Osteoblast (primary cell): Measurements from ENCODE around the gene MDH1. TPM values are rescaled to one million over a fixed set of nuclear protein-coding genes. Genes with fewer than 3 reads are reported as not detected.
A peak's percentile ranks its signal among the peaks of the same experiment; 100 is the strongest.

ENCODE experiments used
- DNase-seq: peaks from one replicate; pipeline ENCODE4 v3.0.0; 2011; ENCODE audit warnings: low spot score, mixed read lengths; ENCODE audit not compliant: insufficient read length; ENCODE audit errors: missing footprints
- H2AFZ ChIP-seq: 2 replicates; pipeline ENCODE4 v1.6.0; 2011; ENCODE audit warnings: mild to moderate bottlenecking, low read length
- H3K27ac ChIP-seq: 2 replicates; pipeline ENCODE4 v1.5.1; 2011; ENCODE audit warnings: mild to moderate bottlenecking, low read depth, low read length, moderate library complexity
- H3K27me3 ChIP-seq: 2 replicates; pipeline ENCODE4 v1.6.0; 2012; ENCODE audit warnings: mild to moderate bottlenecking, control low read depth, inconsistent platforms, low read length, moderate library complexity; ENCODE audit not compliant: insufficient read depth
- H3K36me3 ChIP-seq: 2 replicates; pipeline ENCODE4 v1.5.1; 2011; ENCODE audit warnings: mild to moderate bottlenecking, low read length, control low read depth, moderate library complexity; ENCODE audit not compliant: insufficient read depth
- H3K4me1 ChIP-seq: 2 replicates; pipeline ENCODE4 v1.5.1; 2011; ENCODE audit warnings: mild to moderate bottlenecking, low read length, control low read depth, moderate library complexity; ENCODE audit not compliant: insufficient read depth
- H3K4me2 ChIP-seq: 2 replicates; pipeline ENCODE4 v1.6.0; 2011; ENCODE audit warnings: mild to moderate bottlenecking, low read length; ENCODE audit not compliant: insufficient read depth
- H3K4me3 ChIP-seq: fragments of 200-600 bp; sonication (generic); 3 replicates; pipeline ENCODE4 v1.5.1; 2012; ENCODE audit warnings: mild to moderate bottlenecking, low read length, inconsistent platforms; ENCODE audit not compliant: insufficient read depth
- H3K79me2 ChIP-seq: 2 replicates; pipeline ENCODE4 v1.6.0; 2012; ENCODE audit warnings: mild to moderate bottlenecking, low read length, control low read depth, inconsistent platforms; ENCODE audit not compliant: insufficient read depth
- H3K9me3 ChIP-seq: 2 replicates; pipeline ENCODE4 v1.5.1; 2011; ENCODE audit warnings: low read depth, low read length, control low read depth
- H4K20me1 ChIP-seq: 2 replicates; pipeline ENCODE4 v1.6.0; 2012; ENCODE audit warnings: mild to moderate bottlenecking, low read length, control low read depth; ENCODE audit not compliant: insufficient read depth
- total RNA-seq: library from RNA; depleted of rRNA; stranded (reverse); fragments of >200 nt; gene quantifications from 2 replicates; pipeline ENCODE4 v1.2.3, GENCODE V29; 2012
- TF ChIP-seq, protein P1 (sequence below): IDR thresholded peaks from 2 replicates; pipeline ENCODE4 v1.5.1; 2011; ENCODE audit warnings: mild to moderate bottlenecking, low read depth, low read length, moderate library complexity; ENCODE audit errors: extremely low read depth

The MDH1 gene
- total RNA-seq, 1 donor, result 122 TPM

DNA sequence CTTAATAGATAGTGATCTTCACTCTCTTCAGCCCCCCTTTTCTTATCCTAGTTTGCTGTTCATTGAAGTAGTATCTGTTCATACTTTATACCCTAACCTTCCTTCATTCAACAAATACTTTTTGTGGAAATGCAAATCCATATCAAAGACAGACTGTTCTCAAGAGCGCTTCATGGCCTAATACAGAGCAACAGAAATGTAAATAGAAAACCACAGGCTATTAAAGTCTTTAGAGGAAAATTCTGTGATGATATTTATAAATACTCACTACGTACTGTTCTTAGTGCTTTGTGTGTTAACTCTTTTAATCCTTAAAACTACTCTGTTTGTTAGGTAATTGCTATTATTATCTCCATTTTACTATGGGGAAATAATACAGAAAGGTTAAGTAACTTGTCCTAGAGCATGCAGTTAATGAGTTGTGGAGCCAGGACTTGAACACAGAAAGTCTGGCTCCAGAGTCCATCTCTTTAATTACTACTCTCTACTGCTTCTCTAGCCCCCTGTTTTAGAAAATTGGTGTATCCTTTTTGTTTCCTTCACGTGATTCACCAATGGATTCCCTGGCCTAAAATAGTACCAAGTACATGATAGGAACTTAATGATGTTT is 2.9 kb downstream of the MDH1 start:
- H4K20me1 ChIP-seq, result peaks cover 5% of the 10 kb centered on the region
- H3K27me3 ChIP-seq, result no peaks in the 10 kb centered on the region
- no peak overlapping the region for H2AFZ ChIP-seq
- peaks cover 33% of the 10 kb centered on the region for H3K36me3 ChIP-seq
- H3K27ac ChIP-seq, result no peak overlapping the region
- TF ChIP-seq, protein P1, sequence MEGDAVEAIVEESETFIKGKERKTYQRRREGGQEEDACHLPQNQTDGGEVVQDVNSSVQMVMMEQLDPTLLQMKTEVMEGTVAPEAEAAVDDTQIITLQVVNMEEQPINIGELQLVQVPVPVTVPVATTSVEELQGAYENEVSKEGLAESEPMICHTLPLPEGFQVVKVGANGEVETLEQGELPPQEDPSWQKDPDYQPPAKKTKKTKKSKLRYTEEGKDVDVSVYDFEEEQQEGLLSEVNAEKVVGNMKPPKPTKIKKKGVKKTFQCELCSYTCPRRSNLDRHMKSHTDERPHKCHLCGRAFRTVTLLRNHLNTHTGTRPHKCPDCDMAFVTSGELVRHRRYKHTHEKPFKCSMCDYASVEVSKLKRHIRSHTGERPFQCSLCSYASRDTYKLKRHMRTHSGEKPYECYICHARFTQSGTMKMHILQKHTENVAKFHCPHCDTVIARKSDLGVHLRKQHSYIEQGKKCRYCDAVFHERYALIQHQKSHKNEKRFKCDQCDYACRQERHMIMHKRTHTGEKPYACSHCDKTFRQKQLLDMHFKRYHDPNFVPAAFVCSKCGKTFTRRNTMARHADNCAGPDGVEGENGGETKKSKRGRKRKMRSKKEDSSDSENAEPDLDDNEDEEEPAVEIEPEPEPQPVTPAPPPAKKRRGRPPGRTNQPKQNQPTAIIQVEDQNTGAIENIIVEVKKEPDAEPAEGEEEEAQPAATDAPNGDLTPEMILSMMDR, result no peak
- H3K9me3 ChIP-seq, result no peaks in the 10 kb centered on the region
- no peak overlapping the region for H3K4me3 ChIP-seq
- no peak for DNase-seq
- H3K79me2 ChIP-seq, result peaks cover 89% of the 10 kb centered on the region
- H3K4me2 ChIP-seq, result no peak overlapping the region
- peaks cover 20% of the 10 kb centered on the region for H3K4me1 ChIP-seq

DNA sequence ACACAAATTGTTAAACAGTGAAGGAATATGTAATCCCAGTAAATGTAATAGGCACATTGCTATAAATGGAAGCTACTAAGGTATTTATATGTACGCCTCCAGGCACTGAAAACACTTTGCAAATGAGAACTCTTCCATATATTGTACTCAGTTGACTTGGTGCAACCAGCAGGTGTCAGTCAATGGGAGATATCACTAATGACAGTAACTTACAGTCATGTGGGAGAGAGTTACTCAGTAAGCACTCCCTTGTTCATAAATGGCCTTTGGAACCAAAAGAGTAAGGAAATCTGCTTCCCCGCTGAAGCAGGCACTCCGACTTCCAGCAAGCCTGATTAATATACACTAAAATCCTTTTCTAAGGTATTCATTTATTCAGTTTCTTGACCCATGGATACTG is 5.9 kb downstream of the MDH1 start:
- peaks cover 43% of the 10 kb centered on the region for H3K36me3 ChIP-seq
- peaks cover 12% of the 10 kb centered on the region for H3K4me1 ChIP-seq
- TF ChIP-seq, protein P1, result peak; percentile 10
- peaks cover 5% of the 10 kb centered on the region for H4K20me1 ChIP-seq
- H3K4me2 ChIP-seq, result no peak overlapping the region
- no peak overlapping the region for H2AFZ ChIP-seq
- no peak overlapping the region for H3K27ac ChIP-seq
- no peaks in the 10 kb centered on the region for H3K9me3 ChIP-seq
- H3K4me3 ChIP-seq, result no peak overlapping the region
- peaks cover 69% of the 10 kb centered on the region for H3K79me2 ChIP-seq
- DNase-seq, result no peak
- no peaks in the 10 kb centered on the region for H3K27me3 ChIP-seq

DNA sequence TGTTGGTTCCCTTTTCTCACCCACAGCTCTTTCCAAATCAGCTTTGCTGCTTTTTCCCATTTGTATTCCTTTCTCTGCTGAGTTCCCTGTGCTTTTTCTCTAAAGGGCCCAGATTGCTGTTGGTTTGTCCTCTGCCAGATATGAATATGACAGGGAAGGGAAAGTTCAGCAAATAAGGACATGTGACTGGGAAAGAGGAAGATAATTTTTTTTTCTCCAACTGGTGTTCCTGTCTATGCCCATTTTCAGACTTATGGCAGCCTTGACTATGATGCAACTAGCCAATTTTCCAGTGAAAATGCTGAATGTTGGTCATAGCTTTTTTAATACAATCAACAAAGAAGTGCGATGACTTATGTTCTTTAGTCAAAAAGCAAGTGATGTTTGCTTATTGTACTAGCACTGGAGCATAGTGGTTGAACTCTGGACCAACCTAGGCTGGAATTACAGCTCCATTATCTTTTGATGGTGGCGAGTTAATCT is 7.7 kb downstream of the MDH1 start:
- TF ChIP-seq, protein P1, result no peak
- H3K27ac ChIP-seq, result no peak overlapping the region

DNA sequence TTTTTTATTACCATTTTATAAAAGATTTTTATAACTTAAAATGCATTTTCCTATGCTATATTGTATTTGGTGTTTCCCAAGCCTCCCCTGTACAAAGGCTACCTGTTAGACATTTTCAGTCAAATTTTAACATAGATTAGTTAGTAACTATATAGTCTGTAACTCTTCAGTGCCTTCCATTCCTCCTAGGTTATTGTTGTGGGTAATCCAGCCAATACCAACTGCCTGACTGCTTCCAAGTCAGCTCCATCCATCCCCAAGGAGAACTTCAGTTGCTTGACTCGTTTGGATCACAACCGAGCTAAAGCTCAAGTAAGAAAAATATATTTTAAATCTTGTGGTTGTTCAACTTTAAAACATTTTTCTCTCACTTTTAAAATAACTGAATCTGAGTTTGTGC is 10.2 kb downstream of the MDH1 start:
- Histone ChIP-seq H3K4me3 (no peak overlapping the region), H3K36me3 (peaks cover 64% of the 10 kb centered on the region), H4K20me1 (peaks cover 5% of the 10 kb centered on the region), H3K4me1 (no peaks in the 10 kb centered on the region), H3K79me2 (peaks cover 28% of the 10 kb centered on the region), H3K27ac (no peak overlapping the region), H3K9me3 (no peaks in the 10 kb centered on the region), H3K4me2 (no peak overlapping the region), H2AFZ (no peak overlapping the region), H3K27me3 (no peaks in the 10 kb centered on the region)
- no peak for DNase-seq
- TF ChIP-seq, protein P1, result no peak

More for the DNA sequence above, 7.7 kb downstream of the MDH1 start:
- H3K4me1 ChIP-seq, result no peaks in the 10 kb centered on the region
- peaks cover 5% of the 10 kb centered on the region for H4K20me1 ChIP-seq
- no peaks in the 10 kb centered on the region for H3K9me3 ChIP-seq
- no peaks in the 10 kb centered on the region for H3K27me3 ChIP-seq
- H3K4me3 ChIP-seq, result no peak overlapping the region
- no peak overlapping the region for H3K4me2 ChIP-seq
- H3K36me3 ChIP-seq, result peaks cover 56% of the 10 kb centered on the region
- DNase-seq, result no peak
- H2AFZ ChIP-seq, result no peak overlapping the region
- peaks cover 51% of the 10 kb centered on the region for H3K79me2 ChIP-seq
